HepG2 (cell line): Measurements from ENCODE around the gene SAXO1. TPM values are rescaled to one million over a fixed set of nuclear protein-coding genes. Genes with fewer than 3 reads are reported as not detected.

Source experiments
- ATAC-seq: fragments of 200-7000 bp; cut with Tn5 transposase; 3 replicates; pipeline ENCODE4 v1.9.1; 2020; ENCODE audit warnings: mild to moderate bottlenecking, moderate library complexity
- BruUV-seq: library from RNA; stranded (reverse); fragments of 400-500 nt; replicated peaks from 2 replicates; lab custom pipeline; 2021; lab: Mats Ljungman, UMichigan
- CTCF ChIA-PET: fragments of 300-600 bp; formaldehyde crosslinking; extraction: SDS; loops from one replicate; lab custom pipeline; 2021; ENCODE audit warnings: low total read pairs, inconsistent platforms, low intra/inter-chr PET ratio; lab: Yijun Ruan, JAX
- POLR2A ChIA-PET: fragments of 350-600 bp; sonication (Branson Sonifier 250); formaldehyde crosslinking; loops from one replicate; lab custom pipeline; 2020; ENCODE audit warnings: antibody characterized with exemption, inconsistent platforms; lab: Yijun Ruan, JAX
- DNase-seq: peaks from one replicate; pipeline ENCODE4 v3.0.0-alpha.2; 2015; ENCODE audit warnings: low spot score
- FAIRE-seq: peaks from 3 replicates; lab custom pipeline; 2011; peaks lifted over from hg19 to GRCh38; lab: Jason Lieb, UNC
- H2AFZ ChIP-seq: one replicate; pipeline ENCODE4 v1.6.1; 2011; ENCODE audit warnings: low read length, inconsistent platforms
- H3K27ac ChIP-seq: fragments of 300-600 bp; 3 replicates; pipeline ENCODE4 v1.8.0; 2011; ENCODE audit warnings: mixed run types, mild to moderate bottlenecking, mixed read lengths, low read length, inconsistent platforms; ENCODE audit not compliant: insufficient read depth; ENCODE audit errors: extremely low read length
- H3K27me3 ChIP-seq, 2 experiments: fragments of 200-600 bp in 1 of 2; 2 replicates in 1 of 2; 3 replicates in 1 of 2; pipeline versions ENCODE4 v1.6.0 to v1.8.0; 2011; ENCODE audit warnings: low read length in 2 of 2, mild to moderate bottlenecking in 2 of 2, moderate library complexity in 2 of 2, inconsistent platforms in 1 of 2; ENCODE audit not compliant: insufficient read depth in 2 of 2, control insufficient read depth in 1 of 2
- H3K36me3 ChIP-seq, 2 experiments: fragments of 200-600 bp in 1 of 2; replicated peaks in 1 of 2; 2 replicates in 1 of 2; 3 replicates in 1 of 2; pipeline versions ENCODE4 v1.5.1 to v1.8.0; 2011; ENCODE audit warnings: low read length in 2 of 2, inconsistent platforms in 1 of 2; ENCODE audit not compliant: insufficient read depth in 2 of 2, control insufficient read depth in 1 of 2
- H3K4me1 ChIP-seq: 2 replicates; pipeline ENCODE4 v1.5.1; 2012; ENCODE audit warnings: low read length, inconsistent platforms; ENCODE audit not compliant: insufficient read depth
- H3K4me2 ChIP-seq: 2 replicates; pipeline ENCODE4 v1.6.0; 2011; ENCODE audit warnings: low read depth, low read length, inconsistent platforms
- H3K4me3 ChIP-seq, 3 experiments: fragments of 200-600 bp in 1 of 3; sonication (generic), shearing (Covaris generic) in 1 of 3; replicated peaks in 1 of 3; 2 replicates each; pipeline ENCODE4 v1.5.1; 2011 to 2016; ENCODE audit warnings: low read length in 3 of 3, inconsistent platforms in 2 of 3, low read depth in 2 of 3, mild to moderate bottlenecking in 2 of 3, control low read depth in 1 of 3, mixed read lengths in 1 of 3; ENCODE audit not compliant: insufficient read depth in 1 of 3
- H3K79me2 ChIP-seq: one replicate; pipeline ENCODE4 v1.6.1; 2011; ENCODE audit warnings: low read length, inconsistent platforms; ENCODE audit not compliant: insufficient read depth
- H3K9ac ChIP-seq: 2 replicates; pipeline ENCODE4 v1.6.0; 2011; ENCODE audit warnings: mild to moderate bottlenecking, low read depth, low read length, inconsistent platforms; ENCODE audit not compliant: insufficient read depth
- H3K9me3 ChIP-seq: 2 replicates; pipeline ENCODE4 v1.5.1; 2012; ENCODE audit warnings: mild to moderate bottlenecking, low read length
- H4K20me1 ChIP-seq: 2 replicates; pipeline ENCODE4 v1.6.0; 2011; ENCODE audit warnings: inconsistent platforms, mild to moderate bottlenecking, low read length, moderate library complexity; ENCODE audit not compliant: insufficient read depth
- CEBPB ChIP-seq: IDR thresholded peaks from 2 replicates; pipeline ENCODE4 v1.6.1; 2011; ENCODE audit warnings: low read depth, low read length, improper control_type of control experiment, borderline replicate concordance
- DNMT1 ChIP-seq: sonication (generic); formaldehyde crosslinking; IDR thresholded peaks from 2 replicates; pipeline ENCODE4 v1.5.1; 2020; ENCODE audit warnings: mild to moderate bottlenecking, missing genetic modification reagents
- HOXD1 ChIP-seq: sonication (generic); formaldehyde crosslinking; IDR thresholded peaks from 2 replicates; pipeline ENCODE4 v1.5.0; 2020; ENCODE audit warnings: missing genetic modification reagents
- KAT8 ChIP-seq: IDR thresholded peaks from 2 replicates; pipeline ENCODE4 v1.6.1; 2016; ENCODE audit warnings: missing genetic modification reagents, missing compliant biosample characterization
- MBD4 ChIP-seq: IDR thresholded peaks from 2 replicates; pipeline ENCODE4 v1.6.1; 2012; ENCODE audit warnings: low read length, inconsistent platforms, borderline replicate concordance
- NBN ChIP-seq: fragments of 450-650 bp; conservative IDR thresholded peaks from 2 replicates; pipeline ENCODE4 v1.6.1; 2017
- POLR2G ChIP-seq: fragments of 200-400 bp; formaldehyde crosslinking; IDR thresholded peaks from 2 replicates; pipeline ENCODE4 v1.6.1; 2018; ENCODE audit warnings: mild to moderate bottlenecking, low read depth, low read length, moderate library complexity
- SOX6 ChIP-seq, 2 experiments: fragments of 450-650 bp in 1 of 2; sonication (generic) in 1 of 2; formaldehyde crosslinking in 1 of 2; IDR thresholded peaks; 2 replicates each; pipeline versions ENCODE4 v1.4.0 to v1.6.1; 2017 to 2020; ENCODE audit warnings: antibody characterized with exemption in 1 of 2, mild to moderate bottlenecking in 1 of 2, missing genetic modification reagents in 1 of 2
- ZNF660 ChIP-seq: sonication (generic); formaldehyde crosslinking; IDR thresholded peaks from 2 replicates; pipeline ENCODE4 v1.5.1; 2020; ENCODE audit warnings: mild to moderate bottlenecking, low read depth, missing genetic modification reagents, borderline replicate concordance
- in situ Hi-C: cut with HindIII; loops from 2 replicates; pipeline ENCODE4 v1.10.0; 2017; ENCODE audit warnings: low pct_unique_long_range_greater_than_20kb; ENCODE audit not compliant: extremely low pct_ligation_motif_present
- intact Hi-C: fragments of 100-400 bp; cut with micrococcal nuclease; formaldehyde crosslinking; loops from one replicate; pipeline ENCODE4 v1.10.0; 2022; ENCODE audit not compliant: unreplicated experiment
- polyA plus RNA-seq, 8 experiments: library from polyadenylated mRNA; depleted of rRNA in 3 of 8; stranded (reverse) in 7 of 8; unstranded in 1 of 8; fragments of >200 nt; fragmentation: Illumina TruSeq in 4 of 8; extraction: Trizol in 4 of 8; gene quantifications; 2 replicates each; pipeline versions ENCODE4 v1.2.1 to v1.2.3, GENCODE V29; 2011 to 2016; ENCODE audit warnings: low read depth in 4 of 8, missing spikeins in 1 of 8, mixed read lengths in 1 of 8; ENCODE audit not compliant: insufficient read depth in 1 of 8
- total RNA-seq, 5 experiments: library from RNA; depleted of rRNA; stranded (reverse); fragments of >200 nt; fragmentation: Illumina TruSeq; extraction: Trizol; gene quantifications; 2 replicates each; pipeline ENCODE4 v1.2.3, GENCODE V29; 2016; ENCODE audit warnings: low read depth in 1 of 5
- TF ChIP-seq, protein P1 (sequence below), 2 experiments: IDR thresholded peaks; 2 replicates each; pipeline ENCODE4 v1.6.1; 2011 to 2012; ENCODE audit warnings: low read length in 2 of 2, borderline replicate concordance in 1 of 2, low read depth in 1 of 2, mild to moderate bottlenecking in 1 of 2, moderate library complexity in 1 of 2
- TF ChIP-seq, protein P2 (sequence below): sonication (generic); IDR thresholded peaks from 2 replicates; pipeline ENCODE4 v1.6.1; 2016; ENCODE audit warnings: low read depth, borderline replicate concordance

Gene SAXO1
- total and polyA plus RNA-seq, 2 of the 13 experiments (the other 11 are each of a cell fraction or from before 2014, with no cell fraction given), result not detected

- no TSS peak for BruUV-seq
- no peak for DNase-seq
- in situ Hi-C loops (no loop called here), intact Hi-C loops (no loop called here)
- ChIA-PET CTCF (no interaction called here), POLR2A (no interaction called here)
- FAIRE-seq, result no peak
- Histone ChIP-seq H4K20me1 (no peaks in the 10 kb centered on the region), H3K36me3 (no peaks in the 10 kb centered on the region), H2AFZ (no peak overlapping the region), H3K9ac (no peak overlapping the region), H3K4me1 (no peaks in the 10 kb centered on the region), H3K4me2 (no peak overlapping the region), H3K79me2 (no peaks in the 10 kb centered on the region), H3K27me3 (peaks cover 0 to 5% of the 10 kb centered on the region in 2 experiments; a peak in 1 of 5 replicates), H3K9me3 (peaks cover 18% of the 10 kb centered on the region), H3K4me3 (no peak overlapping the region), H3K27ac (no peak overlapping the region)
- no peak for TF ChIP-seq POLR2G
- TF ChIP-seq ZNF660 (CRISPR knock-in tag), result no peak
- TF ChIP-seq SOX6 (IDR thresholded peaks at IDR 0.05), result no peak
- no peak for TF ChIP-seq SOX6 (CRISPR knock-in tag; IDR thresholded peaks at IDR 0.05)
- TF ChIP-seq CEBPB, result no peak
- TF ChIP-seq MBD4, result no peak
- no peak for TF ChIP-seq DNMT1
- TF ChIP-seq, protein P1, sequence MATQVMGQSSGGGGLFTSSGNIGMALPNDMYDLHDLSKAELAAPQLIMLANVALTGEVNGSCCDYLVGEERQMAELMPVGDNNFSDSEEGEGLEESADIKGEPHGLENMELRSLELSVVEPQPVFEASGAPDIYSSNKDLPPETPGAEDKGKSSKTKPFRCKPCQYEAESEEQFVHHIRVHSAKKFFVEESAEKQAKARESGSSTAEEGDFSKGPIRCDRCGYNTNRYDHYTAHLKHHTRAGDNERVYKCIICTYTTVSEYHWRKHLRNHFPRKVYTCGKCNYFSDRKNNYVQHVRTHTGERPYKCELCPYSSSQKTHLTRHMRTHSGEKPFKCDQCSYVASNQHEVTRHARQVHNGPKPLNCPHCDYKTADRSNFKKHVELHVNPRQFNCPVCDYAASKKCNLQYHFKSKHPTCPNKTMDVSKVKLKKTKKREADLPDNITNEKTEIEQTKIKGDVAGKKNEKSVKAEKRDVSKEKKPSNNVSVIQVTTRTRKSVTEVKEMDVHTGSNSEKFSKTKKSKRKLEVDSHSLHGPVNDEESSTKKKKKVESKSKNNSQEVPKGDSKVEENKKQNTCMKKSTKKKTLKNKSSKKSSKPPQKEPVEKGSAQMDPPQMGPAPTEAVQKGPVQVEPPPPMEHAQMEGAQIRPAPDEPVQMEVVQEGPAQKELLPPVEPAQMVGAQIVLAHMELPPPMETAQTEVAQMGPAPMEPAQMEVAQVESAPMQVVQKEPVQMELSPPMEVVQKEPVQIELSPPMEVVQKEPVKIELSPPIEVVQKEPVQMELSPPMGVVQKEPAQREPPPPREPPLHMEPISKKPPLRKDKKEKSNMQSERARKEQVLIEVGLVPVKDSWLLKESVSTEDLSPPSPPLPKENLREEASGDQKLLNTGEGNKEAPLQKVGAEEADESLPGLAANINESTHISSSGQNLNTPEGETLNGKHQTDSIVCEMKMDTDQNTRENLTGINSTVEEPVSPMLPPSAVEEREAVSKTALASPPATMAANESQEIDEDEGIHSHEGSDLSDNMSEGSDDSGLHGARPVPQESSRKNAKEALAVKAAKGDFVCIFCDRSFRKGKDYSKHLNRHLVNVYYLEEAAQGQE (IDR thresholded peaks at IDR 0.05; ENCODE audit: borderline replicate concordance in 1 of 2, low read depth in 1 of 2, low read length in 2 of 2), result no peak
- TF ChIP-seq, protein P2, sequence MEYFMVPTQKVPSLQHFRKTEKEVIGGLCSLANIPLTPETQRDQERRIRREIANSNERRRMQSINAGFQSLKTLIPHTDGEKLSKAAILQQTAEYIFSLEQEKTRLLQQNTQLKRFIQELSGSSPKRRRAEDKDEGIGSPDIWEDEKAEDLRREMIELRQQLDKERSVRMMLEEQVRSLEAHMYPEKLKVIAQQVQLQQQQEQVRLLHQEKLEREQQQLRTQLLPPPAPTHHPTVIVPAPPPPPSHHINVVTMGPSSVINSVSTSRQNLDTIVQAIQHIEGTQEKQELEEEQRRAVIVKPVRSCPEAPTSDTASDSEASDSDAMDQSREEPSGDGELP, result no peak
- TF ChIP-seq NBN, result no peak
- no peak for TF ChIP-seq KAT8
- no peak for TF ChIP-seq HOXD1 (CRISPR knock-in tag)
- ATAC-seq, result no peak
Measured at GRCh38 chr9:18896004-18896403, 137.0 kb downstream of the SAXO1 start.
